GM18498 (cell line): ENCODE results near the gene ZSCAN12.

Source experiments
- ATAC-seq: cut with Tn5 transposase; IDR thresholded peaks from one replicate; pipeline ENCODE4 v1.9.1; 2021; ENCODE audit warnings: mild to moderate bottlenecking, moderate library complexity; ENCODE audit not compliant: unreplicated experiment

ZSCAN12 gene

GRCh38 chr6:28333599-28334018 is 65.9 kb downstream of the ZSCAN12 start:
- ATAC-seq = no peak

- ATAC-seq = no peak
Measured at GRCh38 chr6:28333047-28333446, 66.5 kb downstream of the ZSCAN12 start.

- no peak for ATAC-seq
Measured at GRCh38 chr6:28330041-28330440, 69.5 kb downstream of the ZSCAN12 start.
